Uterus (tissue), 4 donors: ENCODE results near the gene LHX4. TPM values are rescaled to one million over a fixed set of nuclear protein-coding genes. Genes with fewer than 3 reads are reported as not detected.

Source experiments
- DNase-seq, 2 donors: peaks; one replicate each; pipeline ENCODE4 v3.0.0-alpha.2; 2019 to 2020
- H3K27ac ChIP-seq, 2 donors: fragments of 200-600 bp; sonication (generic); 1 replicate in 1 of 2; 2 replicates in 1 of 2; pipeline ENCODE4 v1.5.1; 2016 to 2018
- H3K27me3 ChIP-seq, 2 donors: fragments of 200-600 bp; sonication (generic); one replicate each; pipeline ENCODE4 v1.5.1; 2018 to 2019; ENCODE audit warnings: control low read depth in 1 of 2
- H3K36me3 ChIP-seq, 2 donors: fragments of 200-600 bp; sonication (generic); one replicate each; pipeline ENCODE4 v1.5.1; 2019; ENCODE audit warnings: control low read depth in 1 of 2
- H3K4me1 ChIP-seq, 2 donors: fragments of 200-600 bp; sonication (generic); one replicate each; pipeline ENCODE4 v1.5.1; 2018 to 2019; ENCODE audit warnings: control low read depth in 1 of 2
- H3K4me3 ChIP-seq, 2 donors: fragments of 200-600 bp; sonication (generic); 1 replicate in 1 of 2; 2 replicates in 1 of 2; pipeline ENCODE4 v1.5.1; 2018 to 2019; ENCODE audit warnings: mild to moderate bottlenecking in 1 of 2
- H3K9me3 ChIP-seq, 2 donors: fragments of 200-600 bp; sonication (generic); one replicate each; pipeline ENCODE4 v1.5.1; 2019; ENCODE audit warnings: control low read depth in 1 of 2
- CTCF ChIP-seq, 4 experiments: fragments of 200-600 bp in 2 of 4; fragments of 450-650 bp in 2 of 4; sonication (generic) in 2 of 4; IDR thresholded peaks; one replicate each; pipeline ENCODE4 v1.5.1; 2016 to 2019; ENCODE audit warnings: antibody characterized with exemption in 4 of 4, mild to moderate bottlenecking in 2 of 4, moderate library complexity in 1 of 4
- POLR2A ChIP-seq, 2 donors: fragments of 450-650 bp; IDR thresholded peaks; one replicate each; pipeline ENCODE4 v1.6.1; 2016; ENCODE audit warnings: antibody characterized with exemption in 2 of 2, mild to moderate bottlenecking in 1 of 2, moderate library complexity in 1 of 2
- intact Hi-C: fragments of 100-400 bp; cut with DNase I; formaldehyde crosslinking; loops from one replicate; pipeline ENCODE4 v1.15.1; 2023; ENCODE audit warnings: low total_unique reads
- total RNA-seq, 4 donors: library from RNA; depleted of rRNA in 3 of 4; stranded (reverse); fragments of >200 nt in 3 of 4; gene quantifications; one replicate each; pipeline versions ENCODE4 v1.1.0 to v1.2.4, GENCODE V29; 2014 to 2023
- donor health status: DM: yes; HTN: yes; CAD: no.

LHX4 gene
- total RNA-seq, 4 donors from 2014 or later: not detected

DNA sequence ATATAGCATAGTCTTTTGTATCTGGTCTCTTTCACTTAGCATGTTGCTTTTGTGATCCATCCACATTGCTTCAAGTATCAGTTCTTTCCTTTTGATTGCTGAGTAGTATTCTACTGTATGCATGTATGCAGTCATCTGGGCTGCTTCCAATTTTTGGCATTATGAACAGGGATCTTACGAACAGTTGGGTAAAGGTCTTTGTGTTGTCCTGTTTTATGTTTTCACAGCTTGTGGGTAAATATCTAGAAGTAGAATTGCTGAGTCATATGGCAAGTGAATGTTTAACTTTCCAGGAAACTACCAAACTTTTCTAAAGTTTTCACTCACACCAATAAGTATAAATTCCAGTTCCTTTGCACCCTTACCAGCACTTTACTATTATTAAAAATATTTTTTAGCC lies 60.9 kb downstream of the LHX4 start:
- intact Hi-C loops: no loop called here
- TF ChIP-seq CTCF (IDR thresholded peaks at IDR 0.05): no peak
- no peak for TF ChIP-seq POLR2A (IDR thresholded peaks at IDR 0.05)
- Histone ChIP-seq H3K9me3 (no peaks in the 10 kb centered on the region), H3K36me3 (no peaks in the 10 kb centered on the region), H3K4me1 (no peaks in the 10 kb centered on the region), H3K27ac (no peak overlapping the region), H3K4me3 (no peak overlapping the region), H3K27me3 (no peaks in the 10 kb centered on the region)
- no peak for DNase-seq

DNA sequence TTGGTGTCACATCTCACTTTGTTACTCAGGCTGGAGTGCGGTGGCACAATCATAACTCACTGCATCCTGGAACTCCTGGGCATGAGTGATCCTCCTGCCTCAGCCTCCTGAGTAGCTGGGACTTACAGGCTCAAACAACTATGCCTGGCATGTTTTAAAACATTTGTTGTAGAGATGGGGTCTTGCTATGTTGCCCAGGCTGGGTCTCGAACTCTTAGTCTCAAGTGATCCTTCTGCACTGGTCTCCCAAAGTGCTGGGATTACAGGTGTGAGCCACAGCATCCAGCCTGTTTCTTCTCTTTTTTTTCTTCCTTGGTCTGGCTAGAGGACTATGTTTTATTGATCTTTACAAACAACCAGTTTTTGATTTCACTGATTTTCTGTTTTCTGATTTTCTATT lies 64.6 kb downstream of the LHX4 start:
- no peak for DNase-seq
- Histone ChIP-seq H3K4me3 (no peak overlapping the region), H3K36me3 (no peaks in the 10 kb centered on the region), H3K4me1 (no peaks in the 10 kb centered on the region), H3K27me3 (no peaks in the 10 kb centered on the region), H3K9me3 (no peaks in the 10 kb centered on the region), H3K27ac (no peak overlapping the region)
- no peak for TF ChIP-seq CTCF (IDR thresholded peaks at IDR 0.05)
- TF ChIP-seq POLR2A (IDR thresholded peaks at IDR 0.05): no peak
- intact Hi-C loops: no loop called here

- Histone ChIP-seq H3K36me3 (no peaks in the 10 kb centered on the region), H3K9me3 (no peaks in the 10 kb centered on the region), H3K4me3 (no peak overlapping the region), H3K27me3 (no peaks in the 10 kb centered on the region), H3K4me1 (no peaks in the 10 kb centered on the region), H3K27ac (no peak overlapping the region)
- TF ChIP-seq CTCF (IDR thresholded peaks at IDR 0.05) (no peak), POLR2A (IDR thresholded peaks at IDR 0.05) (no peak)
- intact Hi-C loops: no loop called here
- DNase-seq: no peak
These were observed 65.9 kb downstream of the LHX4 start for GRCh38 chr1:180295999-180296398.

GRCh38 chr1:180299479-180300221 lies 69.6 kb downstream of the LHX4 start:
- Histone ChIP-seq H3K36me3 (no peaks in the 10 kb centered on the region), H3K27me3 (no peaks in the 10 kb centered on the region), H3K27ac (no peak overlapping the region), H3K4me1 (no peaks in the 10 kb centered on the region), H3K4me3 (no peak overlapping the region), H3K9me3 (no peaks in the 10 kb centered on the region)
- no peak for TF ChIP-seq CTCF (IDR thresholded peaks at IDR 0.05)
- TF ChIP-seq POLR2A (IDR thresholded peaks at IDR 0.05): no peak
- no peak for DNase-seq
- intact Hi-C loops: no loop called here

GRCh38 chr1:180301135-180301742 lies 71.2 kb downstream of the LHX4 start:
- H3K36me3 ChIP-seq: no peaks in the 10 kb centered on the region
- H3K27ac ChIP-seq: no peak overlapping the region
- DNase-seq: no peak
- no peak for TF ChIP-seq CTCF (IDR thresholded peaks at IDR 0.05)
- TF ChIP-seq POLR2A (IDR thresholded peaks at IDR 0.05): no peak
- no peaks in the 10 kb centered on the region for H3K4me1 ChIP-seq
- no peaks in the 10 kb centered on the region for H3K9me3 ChIP-seq
- H3K4me3 ChIP-seq: no peak overlapping the region
- H3K27me3 ChIP-seq: no peaks in the 10 kb centered on the region
- intact Hi-C loops: no loop called here
